Midbrain (tissue), 1 donor: ENCODE measurements around the gene GAA.
A peak's percentile ranks its signal among the peaks of the same experiment; 100 is the strongest.

Experiments
- DNase-seq: peaks from one replicate; lab custom pipeline; 2025; lab: John Stamatoyannopoulos, UW

GAA gene

DNA sequence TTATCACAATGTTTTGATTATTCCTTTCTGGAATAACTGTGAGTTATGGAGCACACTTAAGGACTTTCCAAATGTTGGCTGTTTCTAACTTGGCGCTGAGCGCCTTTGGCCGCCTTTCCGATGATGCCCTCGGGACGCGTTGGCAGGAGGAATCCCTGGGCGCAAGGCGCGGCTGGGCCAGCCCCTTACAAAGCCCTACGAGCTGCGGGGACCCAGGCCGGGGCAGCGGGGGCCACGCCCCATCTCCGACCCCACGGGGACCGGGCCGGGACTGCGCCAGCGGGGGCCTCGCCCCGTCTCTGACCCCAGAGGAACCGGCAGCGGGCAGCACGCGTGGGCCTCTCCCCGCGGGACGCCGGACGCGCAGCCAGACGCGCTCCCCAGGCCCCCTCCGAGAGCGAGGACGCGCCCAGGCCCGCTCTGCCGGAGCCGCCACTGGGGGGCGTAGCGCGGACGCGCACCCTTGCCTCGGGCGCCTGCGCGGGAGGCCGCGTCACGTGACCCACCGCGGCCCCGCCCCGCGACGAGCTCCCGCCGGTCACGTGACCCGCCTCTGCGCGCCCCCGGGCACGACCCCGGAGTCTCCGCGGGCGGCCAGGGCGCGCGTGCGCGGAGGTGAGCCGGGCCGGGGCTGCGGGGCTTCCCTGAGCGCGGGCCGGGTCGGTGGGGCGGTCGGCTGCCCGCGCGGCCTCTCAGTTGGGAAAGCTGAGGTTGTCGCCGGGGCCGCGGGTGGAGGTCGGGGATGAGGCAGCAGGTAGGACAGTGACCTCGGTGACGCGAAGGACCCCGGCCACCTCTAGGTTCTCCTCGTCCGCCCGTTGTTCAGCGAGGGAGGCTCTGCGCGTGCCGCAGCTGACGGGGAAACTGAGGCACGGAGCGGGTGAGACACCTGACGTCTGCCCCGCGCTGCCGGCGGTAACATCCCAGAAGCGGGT, at the start of gene GAA:
Gene GAA, plus strand, starts transcription at position 571 of the 935 bp plus-strand sequence. CDS start 3,006 bp downstream, outside the sequence.
- DNase-seq = peak; percentile 84

DNA sequence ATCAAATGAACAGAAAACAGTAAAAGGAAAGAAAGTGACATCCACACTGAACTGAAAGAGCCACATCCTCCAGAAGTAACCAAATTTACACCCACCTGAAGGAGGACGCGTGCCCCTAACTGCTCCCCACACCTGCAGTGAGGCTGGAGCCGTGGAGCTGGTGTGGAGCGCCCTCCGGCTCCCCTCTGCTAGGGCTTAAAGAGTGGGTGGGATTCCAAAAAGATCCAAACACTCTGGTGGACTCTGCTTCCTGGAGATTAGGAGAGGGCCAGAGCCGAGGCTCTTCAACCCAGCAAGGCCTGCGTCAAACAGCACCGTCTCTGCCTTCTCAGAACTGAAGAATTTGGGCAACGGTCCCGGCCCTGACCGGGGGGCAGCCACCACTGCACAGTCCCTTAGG, 49.7 kb upstream of the GAA start:
- DNase-seq = no peak

DNA sequence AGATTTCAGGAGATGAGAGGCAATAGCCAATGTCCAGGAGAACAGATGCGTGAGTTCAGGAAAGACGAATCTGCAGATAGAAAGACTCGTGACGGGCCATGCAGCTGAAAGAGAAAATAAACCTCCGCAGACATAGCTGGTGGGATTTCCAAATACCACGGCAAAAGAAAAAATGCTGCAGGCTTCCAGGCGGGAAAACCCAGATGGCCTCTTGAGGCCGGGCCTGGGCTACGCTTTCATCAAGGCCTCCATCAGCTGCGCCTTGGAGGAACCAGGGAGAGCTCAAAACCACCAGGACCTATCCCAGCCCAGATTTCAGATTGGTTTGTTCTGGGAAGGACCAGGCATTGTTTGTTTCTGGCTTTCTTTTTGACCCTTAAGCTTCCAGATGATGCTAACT, 48.3 kb upstream of the GAA start:
- DNase-seq = no peak

DNA sequence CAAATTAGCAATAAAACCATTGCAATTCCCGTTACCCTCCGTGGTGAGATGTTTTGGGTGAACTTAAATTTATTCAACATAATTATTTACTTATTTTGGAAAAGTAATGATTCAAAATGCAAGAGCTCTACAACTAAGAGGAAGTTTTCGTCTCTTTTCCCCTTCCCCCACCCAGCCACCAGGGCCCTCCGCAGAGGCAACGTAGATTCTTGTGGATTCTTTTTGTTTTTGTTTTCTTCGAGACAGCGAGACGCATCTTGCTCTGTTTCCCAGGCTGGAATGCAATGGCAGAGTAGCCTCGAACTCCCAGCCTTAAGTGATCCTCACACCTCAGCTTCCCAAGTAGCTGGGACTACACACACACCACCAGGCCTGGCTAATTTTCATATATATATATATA, 45.8 kb upstream of the GAA start:
- DNase-seq = no peak

DNA sequence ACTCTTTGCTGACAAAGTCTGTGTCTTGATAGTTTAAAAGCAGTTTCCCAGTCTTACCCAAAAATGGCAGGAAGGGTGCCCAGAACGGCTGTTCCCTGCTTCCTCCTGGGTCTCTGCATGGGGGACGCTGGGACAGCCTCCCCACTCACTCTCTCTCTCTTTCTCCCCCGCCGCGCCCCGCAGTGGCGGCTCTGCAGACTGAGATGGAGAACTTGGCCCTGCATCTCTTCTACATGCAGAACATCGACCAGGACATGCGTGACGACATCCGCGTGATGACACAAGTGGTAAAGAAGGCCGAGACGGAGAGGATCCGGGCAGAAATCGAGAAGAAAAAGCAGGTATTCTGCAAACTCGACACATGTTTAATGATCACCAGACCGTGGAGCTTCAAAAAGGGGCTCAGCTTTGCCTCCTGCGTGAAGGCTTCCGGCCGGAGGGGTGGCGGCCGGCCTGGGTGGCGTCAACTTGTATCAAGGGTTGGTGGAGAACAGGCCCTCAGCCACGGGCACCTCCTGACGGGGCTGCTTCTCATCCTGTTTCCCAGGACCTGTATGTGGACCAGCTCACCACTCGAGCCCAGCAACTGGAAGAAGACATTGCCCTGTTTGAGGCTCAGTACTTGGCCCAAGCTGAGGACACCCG, 42.9 kb upstream of the GAA start:
- no peak for DNase-seq

DNA sequence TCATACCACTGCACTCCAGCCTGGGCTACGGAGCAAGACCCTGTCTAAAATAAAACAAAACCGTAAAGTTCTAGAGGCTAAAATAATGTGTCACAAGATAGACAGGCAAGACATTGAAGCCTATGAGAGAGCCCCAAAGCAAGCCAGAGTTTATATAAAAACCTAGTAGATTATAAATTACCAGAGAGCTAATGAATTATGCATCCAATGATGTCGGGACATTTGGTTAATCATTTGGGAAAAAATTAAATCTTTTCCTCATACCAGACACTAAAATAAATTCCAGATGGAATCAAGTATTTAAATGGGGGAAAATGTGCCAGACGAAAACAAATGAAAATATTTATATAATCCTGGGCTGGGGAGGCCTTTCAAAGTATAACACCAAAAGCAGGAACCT, 40.7 kb upstream of the GAA start:
- DNase-seq = no peak

DNA sequence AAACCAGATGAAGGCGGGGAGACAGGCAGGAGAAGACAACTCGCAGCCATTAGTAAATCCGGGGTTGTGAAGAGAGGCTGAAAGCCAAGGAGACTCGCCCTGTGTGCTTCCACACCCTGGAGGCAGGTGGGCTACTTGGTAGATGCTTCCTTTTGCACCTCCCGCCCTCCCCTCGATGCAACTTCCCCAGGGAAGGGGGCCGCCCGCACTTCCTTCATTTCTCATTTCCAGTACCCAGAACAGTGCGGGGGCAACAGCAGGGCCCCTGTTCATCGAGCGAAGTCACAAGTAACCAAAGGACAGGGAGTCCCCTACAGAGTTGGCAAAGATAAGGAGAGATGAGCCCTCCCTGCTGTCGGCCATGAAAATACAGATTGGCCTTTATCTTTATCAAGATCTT, 40.0 kb upstream of the GAA start:
- no peak for DNase-seq

DNA sequence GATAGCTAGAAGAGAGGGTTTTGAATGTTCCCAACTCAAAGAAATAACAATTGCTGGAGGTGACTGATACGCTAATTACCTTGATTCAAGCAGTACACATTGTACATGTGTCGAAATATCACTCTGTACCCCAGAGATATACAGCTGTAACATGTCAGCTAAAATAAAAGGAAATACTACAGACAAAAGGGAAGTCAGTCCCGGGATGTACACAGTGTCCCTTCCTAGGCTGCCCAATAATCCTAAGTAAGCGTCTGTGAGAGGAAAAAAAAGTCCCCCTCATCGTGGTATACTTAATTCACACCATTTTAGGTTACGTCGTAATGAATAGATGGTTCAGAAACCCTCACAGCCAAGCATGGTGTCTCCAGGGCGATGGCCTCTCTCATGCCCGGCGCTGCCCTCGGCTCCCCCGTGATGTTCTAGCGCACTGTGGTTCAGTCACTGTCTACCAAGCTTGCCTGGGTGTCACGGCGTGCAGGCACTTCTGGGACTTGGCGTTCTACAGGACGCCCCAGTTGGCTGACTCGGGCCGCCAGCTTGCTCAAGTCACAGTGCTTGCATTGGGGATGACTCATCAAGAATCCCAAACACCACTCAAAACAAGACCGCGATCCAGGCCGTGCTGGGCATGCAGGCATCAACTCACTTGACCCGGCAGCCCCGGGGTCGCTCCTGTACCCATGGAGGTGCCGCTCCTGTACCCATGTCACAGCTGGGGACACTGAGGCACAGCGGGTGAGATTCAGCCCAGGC, 37.4 kb upstream of the GAA start:
- DNase-seq = peak; percentile 22

DNA sequence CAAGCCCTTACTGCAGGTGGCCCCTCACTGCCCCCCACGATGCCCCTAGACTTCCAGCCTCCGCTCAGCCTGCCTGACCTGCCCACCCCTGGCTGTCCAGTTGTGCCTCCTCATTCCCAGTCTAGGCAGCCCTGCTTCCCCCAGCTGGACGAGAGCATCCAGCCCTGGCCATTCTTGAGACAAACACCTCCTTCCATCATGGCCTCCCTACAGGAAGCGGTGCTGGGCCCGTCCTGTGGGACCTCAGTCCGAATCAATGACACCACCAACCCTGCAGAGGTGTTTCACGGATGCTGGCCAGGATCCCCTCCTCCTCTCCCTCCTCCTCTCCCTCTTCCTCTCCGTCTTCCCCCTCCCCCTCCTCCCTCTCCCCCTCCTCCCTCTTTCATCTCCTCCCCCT, 36.7 kb upstream of the GAA start:
- no peak for DNase-seq

DNA sequence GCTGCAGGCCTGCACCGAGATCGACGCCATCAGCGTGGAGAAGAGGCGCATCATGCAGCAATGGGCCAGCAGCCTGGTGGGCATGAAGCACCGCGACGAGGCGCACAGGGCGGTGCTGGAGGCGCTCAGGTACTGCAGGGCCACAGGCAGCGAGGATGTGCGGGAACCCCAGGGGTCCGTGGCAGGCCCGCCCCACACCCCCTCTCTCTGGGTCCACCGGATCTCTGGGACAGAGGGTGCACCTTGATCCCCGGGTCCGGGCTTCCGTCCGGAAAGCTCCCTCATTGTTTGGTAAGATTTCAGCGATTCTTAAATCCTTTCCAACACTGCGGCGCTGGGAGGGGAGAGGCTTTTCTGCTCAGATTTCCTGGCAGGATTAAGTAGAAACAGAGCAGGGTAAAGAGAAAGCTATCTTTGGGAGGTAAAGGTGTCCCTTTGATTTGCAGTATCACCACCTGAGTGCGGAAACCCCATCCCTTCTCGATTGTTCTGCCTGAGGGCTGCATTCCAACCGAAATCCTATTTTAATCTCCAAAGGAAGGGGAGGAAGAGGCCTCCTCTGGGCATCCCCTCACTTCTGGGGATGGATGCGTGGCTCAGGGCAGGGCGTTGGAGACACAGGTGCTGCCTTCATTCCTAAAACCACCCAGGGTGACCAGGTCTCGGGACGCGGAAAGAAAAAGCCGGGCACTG, 35.8 kb upstream of the GAA start:
- no peak for DNase-seq

DNA sequence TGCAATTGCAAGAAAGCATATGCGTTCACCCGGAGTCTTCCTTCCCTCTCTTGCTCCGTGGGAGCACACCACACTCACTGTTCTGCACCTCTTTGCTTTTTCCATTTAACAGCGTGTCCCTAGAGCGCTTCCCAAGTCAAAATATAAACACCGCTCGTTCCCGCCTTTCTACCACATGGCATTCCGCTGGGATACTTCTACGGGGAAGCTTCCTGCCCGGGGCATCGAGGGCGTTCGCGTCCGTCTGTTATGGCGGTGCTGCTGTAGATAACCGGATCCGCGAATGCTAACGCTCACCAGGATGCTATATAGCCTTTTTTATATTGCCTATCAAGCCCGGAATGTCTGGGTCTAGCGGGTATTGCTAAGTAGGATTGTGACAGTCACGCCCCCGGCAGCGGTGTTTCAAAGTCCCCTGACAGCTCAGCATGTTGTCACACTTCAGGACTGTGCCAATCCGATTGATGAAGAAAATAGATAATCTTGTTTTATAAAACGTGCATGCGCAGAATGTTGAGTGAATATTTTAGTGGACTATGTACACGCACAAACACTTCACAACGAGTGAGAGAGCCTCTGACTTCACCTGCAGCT, 33.9 kb upstream of the GAA start:
- no peak for DNase-seq

DNA sequence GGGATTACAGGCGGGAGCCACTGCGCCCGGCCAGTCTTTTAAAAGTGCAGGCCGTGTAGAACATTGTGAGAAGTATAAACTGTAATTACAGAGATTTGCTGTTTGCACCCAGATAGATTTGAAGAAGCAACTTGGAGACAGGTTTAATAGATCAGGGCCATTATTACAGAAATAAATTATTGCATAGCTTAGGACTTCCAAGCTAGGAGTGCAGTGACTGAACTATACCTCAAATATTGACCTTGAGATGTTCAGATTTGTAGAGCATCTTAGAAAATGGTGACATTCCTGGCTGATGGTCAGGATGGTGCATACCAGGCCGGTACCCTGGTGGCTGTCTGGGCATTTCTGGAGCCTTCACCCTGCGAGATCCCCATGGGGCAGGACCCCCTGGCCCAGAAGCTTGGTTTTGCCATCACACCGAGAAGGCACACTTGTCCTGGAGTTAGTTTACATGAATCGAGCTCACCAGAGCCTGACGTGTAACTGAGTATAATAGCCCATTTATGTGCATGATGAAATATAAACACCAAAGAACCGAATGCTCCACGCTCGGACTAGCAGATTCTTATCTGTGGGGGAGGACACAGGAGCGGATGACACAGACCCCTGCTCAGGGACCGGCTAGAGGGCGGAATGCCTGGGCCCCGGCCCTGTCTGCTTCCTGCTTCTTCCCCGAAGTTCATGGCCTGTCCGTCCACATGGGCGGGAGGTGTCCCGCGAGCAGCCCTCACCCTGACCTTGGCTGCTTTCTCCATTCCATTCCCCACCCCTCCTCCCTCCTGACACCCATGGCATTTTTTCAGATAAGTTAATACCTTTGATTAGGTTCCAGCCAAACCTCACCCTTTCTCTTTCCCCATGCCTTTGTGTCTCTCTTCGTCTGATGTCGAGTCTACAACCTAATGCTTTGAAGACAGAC, 32.8 kb upstream of the GAA start:
- no peak for DNase-seq

DNA sequence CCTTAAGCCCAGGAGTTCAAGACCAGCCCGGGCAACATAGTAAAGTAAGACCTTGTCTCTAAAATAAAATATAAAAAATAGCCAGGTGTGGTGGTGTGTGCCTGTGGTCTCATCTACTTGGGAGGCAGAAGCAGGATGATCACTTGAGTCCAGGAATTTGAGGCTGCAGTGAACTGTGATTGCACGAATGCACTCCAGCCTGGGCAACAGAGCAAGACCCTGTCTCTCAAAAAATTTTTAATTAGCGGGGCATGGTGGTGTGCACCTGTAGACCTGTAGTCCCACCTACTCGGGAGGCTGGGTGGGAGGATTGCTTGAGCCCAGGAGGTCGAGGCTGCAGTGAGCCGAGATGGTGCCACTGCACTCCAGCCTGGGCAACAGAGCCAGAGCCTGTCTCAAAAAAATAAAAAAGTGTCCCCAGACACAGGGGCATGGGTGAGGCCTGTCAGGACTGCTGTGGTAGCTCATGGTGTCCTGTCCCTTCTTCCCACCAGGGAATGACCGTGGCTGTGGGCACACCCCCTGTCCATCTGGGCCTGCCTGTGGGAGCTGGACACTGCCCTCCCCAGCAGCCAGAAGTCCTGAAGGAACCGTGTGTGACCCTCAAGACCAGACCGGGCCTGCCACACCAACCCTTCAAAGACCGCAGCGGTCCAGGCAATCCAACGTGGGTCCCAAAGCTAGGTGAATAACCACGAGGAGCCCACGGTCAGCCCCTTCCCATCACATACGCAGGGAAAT, 30.8 kb upstream of the GAA start:
- no peak for DNase-seq

DNA sequence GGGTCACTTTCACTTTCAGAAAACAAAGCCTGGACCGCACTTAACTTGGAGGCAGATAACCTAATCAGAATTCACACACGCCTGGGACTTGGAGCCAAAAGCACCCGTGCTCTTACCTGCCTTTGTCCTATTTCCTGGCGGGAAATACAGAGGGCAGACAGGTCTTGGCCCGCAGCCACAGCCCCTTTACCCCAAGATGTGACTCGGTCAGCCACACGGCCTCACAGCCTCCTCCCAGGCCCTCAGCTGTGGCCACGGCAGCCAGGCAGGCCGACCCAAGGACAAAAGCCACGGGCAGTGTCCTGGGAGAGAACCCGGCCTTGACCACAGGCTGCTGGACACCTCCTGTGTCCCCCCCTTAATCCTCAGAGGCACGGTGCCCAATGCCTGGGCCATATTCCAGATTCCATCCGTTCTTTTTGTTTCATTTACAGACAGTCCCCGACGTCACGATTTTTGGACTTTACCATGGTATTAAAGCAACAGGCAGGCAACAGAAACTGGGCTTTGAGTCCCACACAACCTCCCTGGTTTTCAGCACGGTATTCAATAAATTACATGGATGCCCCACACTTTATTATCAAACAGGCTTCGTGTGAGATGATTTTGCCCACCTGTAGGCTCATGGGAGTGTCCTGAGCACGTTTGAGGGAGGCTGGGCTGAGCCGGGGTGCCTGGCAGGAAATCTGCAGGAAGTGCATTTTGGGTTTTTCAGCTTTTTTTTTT, 30.1 kb upstream of the GAA start:
- peak; percentile 75 for DNase-seq

DNA sequence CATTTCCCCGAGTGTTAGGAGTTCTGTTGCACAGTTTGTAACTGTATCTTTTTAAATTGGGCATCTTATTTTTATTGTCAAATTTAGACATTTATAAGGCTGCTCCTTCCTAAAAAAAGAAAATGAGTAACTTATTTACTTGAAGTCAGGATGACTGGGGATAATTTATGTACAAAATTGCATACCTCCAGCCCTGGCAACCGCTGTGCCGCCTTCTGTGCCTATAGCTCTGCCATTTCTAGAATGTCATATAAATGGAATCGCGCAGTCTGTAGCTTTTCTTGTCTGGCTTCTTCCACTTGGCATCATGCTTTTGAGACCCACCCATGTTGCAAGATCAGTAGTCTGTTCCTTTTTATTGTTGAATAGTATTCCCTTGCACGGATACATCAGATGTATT, 29.0 kb upstream of the GAA start:
- no peak for DNase-seq

DNA sequence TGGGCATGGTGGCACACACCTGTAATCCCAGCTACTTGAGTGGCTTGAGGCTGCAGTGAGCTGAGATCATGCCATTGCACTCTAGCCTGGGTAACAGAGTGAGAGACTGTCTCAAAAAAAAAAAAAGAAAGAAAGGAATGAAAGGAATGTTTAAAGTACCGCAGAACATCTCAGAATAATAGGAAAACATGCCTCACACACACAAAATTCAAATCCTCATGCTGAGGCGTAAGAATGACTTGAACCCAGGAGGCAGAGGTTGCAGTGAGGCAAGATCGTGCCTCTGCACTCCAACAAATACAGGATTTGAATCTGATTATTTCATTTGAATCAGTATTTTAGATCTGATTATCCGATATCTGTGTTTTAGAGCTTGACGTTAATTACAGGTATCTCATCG, 21.3 kb upstream of the GAA start:
- DNase-seq = no peak

DNA sequence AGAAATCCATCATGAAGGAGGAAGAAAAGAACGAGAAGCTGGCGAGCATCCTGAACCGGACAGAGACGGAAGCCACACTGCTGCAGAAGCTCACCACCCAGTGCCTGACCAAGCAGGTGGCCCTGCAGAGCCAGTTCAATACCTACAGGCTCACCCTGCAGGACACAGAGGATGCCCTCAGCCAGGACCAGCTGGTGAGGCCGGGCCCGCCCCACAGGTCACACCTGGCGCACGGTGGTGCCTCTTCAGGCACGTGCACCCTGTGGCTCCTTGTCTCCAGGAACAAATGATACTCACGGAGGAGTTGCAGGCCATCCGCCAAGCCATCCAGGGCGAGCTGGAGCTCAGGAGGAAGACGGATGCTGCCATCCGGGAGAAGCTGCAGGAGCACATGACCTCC, 19.8 kb upstream of the GAA start:
- no peak for DNase-seq

DNA sequence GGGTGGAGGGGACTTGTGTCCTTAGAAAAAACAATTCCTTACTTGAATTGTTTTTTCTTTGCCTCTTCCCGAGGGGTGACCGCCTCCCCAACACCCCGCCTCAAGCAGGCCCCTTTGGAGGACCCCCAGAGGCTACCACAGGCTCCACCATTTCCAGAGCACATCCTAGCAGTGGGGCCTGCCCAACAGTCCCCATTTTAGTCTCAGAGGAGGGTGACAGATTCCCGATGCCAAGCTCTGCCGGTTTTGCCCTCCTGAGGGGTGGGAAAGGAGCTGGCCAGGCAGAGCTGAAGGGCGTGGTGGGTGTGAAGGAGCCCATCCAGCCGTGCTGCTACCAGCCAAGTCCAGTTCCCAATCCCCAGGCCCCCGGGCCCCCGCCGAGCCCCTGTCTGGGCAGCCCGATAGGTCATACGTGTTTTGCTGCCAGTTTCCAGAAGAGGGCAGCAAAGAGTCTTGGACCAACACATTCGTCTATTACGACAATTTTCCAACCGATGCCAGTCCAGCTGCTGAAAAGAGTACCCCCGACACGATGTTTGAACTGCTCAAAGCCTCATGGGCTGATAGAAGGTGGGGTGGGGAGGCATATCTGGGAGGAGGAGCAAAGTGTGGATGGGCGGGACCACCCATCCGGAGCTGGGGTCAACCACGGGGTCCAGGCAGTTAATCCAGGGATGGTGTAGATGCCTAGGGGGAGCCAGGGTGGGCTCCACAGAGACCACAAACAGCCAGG, 18.8 kb upstream of the GAA start:
- DNase-seq = peak; percentile 56
